Right ventricle myocardium inferior (tissue), 1 donor: Measurements from ENCODE around the gene DIAPH1. TPM values are rescaled to one million over a fixed set of nuclear protein-coding genes. Genes with fewer than 3 reads are reported as not detected.

Experiments used
- ATAC-seq: fragments of 200-7000 bp; cut with Tn5 transposase; one replicate; pipeline ENCODE4 v1.9.1; 2020; ENCODE audit warnings: mild to moderate bottlenecking, moderate library complexity
- DNase-seq: peaks from one replicate; pipeline ENCODE4 v3.0.0; 2021; ENCODE audit errors: missing footprints
- intact Hi-C: fragments of 100-400 bp; cut with DNase I; formaldehyde crosslinking; loops from one replicate; pipeline ENCODE4 v1.11.0; 2022
- total RNA-seq: library from RNA; stranded (reverse); fragmentation: NEBNext Ultra II Directional; extraction: Animal tissue kit (Norgen Biotek cat#: 25700); gene quantifications from one replicate; pipeline ENCODE4 v1.2.1, GENCODE V29; 2021
- donor health status: DM: no; HTN: yes; CAD: no; lungs with severe emphysema.

The DIAPH1 gene
- total RNA-seq, 1 donor from 2014 or later: 36.1 TPM

- no peak for DNase-seq
- intact Hi-C loops: no loop called here
Observed at GRCh38 chr5:141514330-141515133, 104.3 kb downstream of the DIAPH1 start.

GRCh38 chr5:141513627-141514329 lies 105.0 kb downstream of the DIAPH1 start:
- intact Hi-C loops: no loop called here
- DNase-seq (peak; percentile 88), ATAC-seq (peak; percentile 65)

More at GRCh38 chr5:141514330-141515133, 104.3 kb downstream of the DIAPH1 start:
- peak; percentile 15 for ATAC-seq

DNA sequence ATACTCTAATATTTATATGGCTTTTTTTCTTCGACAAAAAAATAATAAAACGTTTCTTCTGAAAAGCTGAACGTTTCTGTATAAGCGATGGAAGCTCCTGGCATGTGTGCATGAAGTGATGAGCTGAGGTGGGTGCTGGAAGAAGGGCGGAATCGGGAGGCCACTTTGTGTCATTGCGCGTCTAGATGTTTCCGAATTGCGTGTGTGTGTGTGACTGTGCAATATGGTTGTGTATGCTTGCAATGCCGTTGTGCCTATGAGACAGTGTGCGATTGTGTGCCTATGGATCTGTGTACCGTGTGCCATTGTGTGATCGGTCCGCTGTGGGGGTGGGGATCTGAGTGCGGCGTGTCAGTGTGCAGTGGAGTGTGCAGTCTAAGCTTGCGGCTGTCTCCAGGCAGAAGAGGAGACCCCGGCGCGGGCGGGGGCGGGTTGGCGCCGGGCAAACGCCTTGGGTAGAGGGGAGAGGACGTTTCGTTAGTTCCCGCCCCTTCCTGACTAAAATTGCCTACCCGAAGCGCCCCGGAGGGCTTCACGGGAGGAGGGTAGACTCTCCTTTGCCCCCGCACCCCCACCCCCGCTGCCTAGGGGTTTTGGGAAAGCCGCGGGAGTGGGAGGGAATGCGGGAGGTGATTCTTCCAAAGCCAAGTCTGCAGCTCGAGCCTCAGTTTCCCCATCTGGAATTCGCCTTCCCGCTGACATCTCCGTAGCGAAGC lies 105.7 kb downstream of the DIAPH1 start:
- intact Hi-C loops: no loop called here
- ATAC-seq (peak; percentile 24), DNase-seq (peak; percentile 79)

DNA sequence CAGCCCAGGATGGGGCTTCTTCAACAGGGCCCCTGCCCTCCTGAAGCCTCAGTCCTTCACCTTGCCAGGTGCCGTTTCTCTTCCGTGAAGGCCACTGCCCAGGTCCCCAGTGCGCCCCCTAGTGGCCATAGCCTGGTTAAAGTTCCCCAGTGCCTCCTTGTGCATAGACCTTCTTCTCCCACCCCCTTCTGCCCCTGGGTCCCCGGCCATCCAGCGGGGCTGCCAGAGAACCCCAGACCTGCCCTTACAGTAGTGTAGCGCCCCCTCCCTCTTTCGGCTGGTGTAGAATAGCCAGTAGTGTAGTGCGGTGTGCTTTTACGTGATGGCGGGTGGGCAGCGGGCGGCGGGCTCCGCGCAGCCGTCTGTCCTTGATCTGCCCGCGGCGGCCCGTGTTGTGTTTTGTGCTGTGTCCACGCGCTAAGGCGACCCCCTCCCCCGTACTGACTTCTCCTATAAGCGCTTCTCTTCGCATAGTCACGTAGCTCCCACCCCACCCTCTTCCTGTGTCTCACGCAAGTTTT lies 106.3 kb downstream of the DIAPH1 start:
- ATAC-seq (no peak), DNase-seq (peak; percentile 91)
- intact Hi-C loops: no loop called here

DNA sequence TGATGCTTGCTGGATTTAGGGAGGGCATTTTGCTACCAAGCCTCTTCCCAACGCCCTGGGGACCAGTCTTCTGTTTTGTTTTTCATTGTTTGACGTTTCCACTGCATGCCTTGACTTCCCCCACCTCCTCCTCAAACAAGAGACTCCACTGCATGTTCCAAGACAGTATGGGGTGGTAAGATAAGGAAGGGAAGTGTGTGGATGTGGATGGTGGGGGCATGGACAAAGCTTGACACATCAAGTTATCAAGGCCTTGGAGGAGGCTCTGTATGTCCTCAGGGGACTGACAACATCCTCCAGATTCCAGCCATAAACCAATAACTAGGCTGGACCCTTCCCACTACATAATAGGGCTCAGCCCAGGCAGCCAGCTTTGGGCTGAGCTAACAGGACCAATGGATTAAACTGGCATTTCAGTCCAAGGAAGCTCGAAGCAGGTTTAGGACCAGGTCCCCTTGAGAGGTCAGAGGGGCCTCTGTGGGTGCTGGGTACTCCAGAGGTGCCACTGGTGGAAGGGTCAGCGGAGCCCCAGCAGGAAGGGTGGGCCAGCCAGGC lies 107.0 kb downstream of the DIAPH1 start:
- ATAC-seq (no peak), DNase-seq (no peak)
- intact Hi-C loops: no loop called here

GRCh38 chr5:141510850-141511601 lies 107.8 kb downstream of the DIAPH1 start:
- DNase-seq: no peak
- intact Hi-C loops: no loop called here

DNA sequence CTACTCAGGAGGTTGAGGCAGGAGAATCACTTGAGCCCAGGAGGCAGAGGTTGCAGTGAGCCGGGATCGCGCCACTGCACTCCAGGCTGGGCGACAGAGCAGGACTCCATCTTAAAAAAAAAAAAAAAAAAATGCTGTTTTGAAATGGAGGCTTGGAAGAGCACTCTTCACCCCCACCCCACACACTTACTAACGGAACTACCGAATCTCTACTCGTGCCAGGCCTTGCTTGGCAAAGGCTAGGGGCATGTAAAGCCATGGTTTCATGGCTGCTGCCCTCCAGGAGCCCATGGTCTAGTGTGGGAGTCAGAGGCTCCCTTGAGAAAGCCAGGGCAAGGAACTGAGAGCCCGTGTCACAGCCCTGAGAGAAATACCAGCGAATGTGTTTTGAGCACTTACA lies 108.6 kb downstream of the DIAPH1 start:
- ATAC-seq (no peak), DNase-seq (no peak)
- intact Hi-C loops: no loop called here

More at GRCh38 chr5:141510850-141511601, 107.8 kb downstream of the DIAPH1 start:
- no peak for ATAC-seq

DNA sequence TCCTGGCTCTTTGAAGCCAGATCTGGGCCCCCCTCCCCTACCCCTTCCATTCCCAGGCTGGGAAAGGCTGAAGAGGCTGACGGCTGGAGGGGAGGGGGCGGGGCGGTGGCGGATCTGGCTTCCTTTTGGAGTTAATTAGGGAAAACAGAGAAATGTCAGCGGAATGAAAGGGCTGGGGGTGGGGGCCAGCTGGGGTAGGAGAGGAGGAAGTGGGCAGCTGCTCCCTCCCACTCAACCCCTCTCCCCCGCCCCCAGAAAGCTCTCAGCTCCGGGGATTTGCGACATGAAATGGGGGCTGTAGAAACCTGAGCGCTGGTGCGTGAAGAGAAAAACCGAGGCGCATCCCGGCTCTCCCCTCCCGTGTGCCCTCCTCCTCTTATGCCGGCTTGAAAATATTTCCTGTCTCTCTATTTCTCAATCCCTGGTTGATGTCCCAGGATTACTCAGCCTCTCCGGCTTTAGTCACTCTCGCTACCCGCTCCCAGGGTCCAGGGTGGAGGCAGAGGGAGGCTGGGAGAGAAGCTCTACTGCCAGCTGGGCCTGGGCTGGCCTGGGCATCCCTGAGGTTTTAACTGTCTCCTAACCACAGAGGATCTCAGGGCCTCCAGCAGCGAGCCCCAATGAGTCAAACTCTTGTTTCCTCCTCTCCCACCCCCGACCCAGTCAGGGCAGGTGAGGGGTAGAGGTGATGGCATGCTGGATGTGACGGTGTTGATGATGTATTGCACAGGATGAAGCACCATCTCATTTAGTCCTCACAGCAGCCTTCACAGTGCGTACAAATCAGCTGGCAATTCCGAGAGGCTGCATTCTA lies 109.8 kb downstream of the DIAPH1 start:
- DNase-seq (peak; percentile 82), ATAC-seq (peak; percentile 74)
- intact Hi-C loops: no loop called here

GRCh38 chr5:141508440-141508797 lies 110.4 kb downstream of the DIAPH1 start:
- DNase-seq: no peak
- intact Hi-C loops: no loop called here
- no peak for ATAC-seq

- DNase-seq (peak; percentile 84), ATAC-seq (peak; percentile 64)
Observed at GRCh38 chr5:141507387-141508091, 111.3 kb downstream of the DIAPH1 start.

GRCh38 chr5:141506381-141507155 lies 112.2 kb downstream of the DIAPH1 start:
- no peak for ATAC-seq
- DNase-seq: no peak
- intact Hi-C loops: no loop called here

More at GRCh38 chr5:141507387-141508091, 111.3 kb downstream of the DIAPH1 start:
- intact Hi-C loops: no loop called here

- ATAC-seq (no peak), DNase-seq (no peak)
- intact Hi-C loops: no loop called here
Observed at GRCh38 chr5:141504216-141504615, 114.6 kb downstream of the DIAPH1 start.

DNA sequence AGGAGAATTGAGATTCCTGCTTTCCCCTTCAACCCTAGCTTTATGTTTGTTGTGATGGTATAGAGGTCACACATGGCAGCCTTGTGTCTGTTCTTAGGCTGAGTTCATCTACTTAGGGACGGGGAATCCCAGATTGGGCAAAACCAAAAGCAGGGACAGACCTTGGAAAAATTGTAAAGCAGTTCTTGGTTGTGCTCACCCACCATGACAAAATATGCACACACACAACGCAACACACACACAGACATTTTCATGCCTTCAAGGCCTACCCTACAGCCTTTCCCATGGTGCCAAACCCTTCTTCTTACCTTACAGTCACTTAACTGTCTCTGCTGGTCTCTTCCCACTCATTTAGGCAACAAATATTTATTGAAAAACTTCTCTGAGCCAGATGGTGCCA lies 115.1 kb downstream of the DIAPH1 start:
- intact Hi-C loops: no loop called here
- no peak for DNase-seq
- no peak for ATAC-seq

DNA sequence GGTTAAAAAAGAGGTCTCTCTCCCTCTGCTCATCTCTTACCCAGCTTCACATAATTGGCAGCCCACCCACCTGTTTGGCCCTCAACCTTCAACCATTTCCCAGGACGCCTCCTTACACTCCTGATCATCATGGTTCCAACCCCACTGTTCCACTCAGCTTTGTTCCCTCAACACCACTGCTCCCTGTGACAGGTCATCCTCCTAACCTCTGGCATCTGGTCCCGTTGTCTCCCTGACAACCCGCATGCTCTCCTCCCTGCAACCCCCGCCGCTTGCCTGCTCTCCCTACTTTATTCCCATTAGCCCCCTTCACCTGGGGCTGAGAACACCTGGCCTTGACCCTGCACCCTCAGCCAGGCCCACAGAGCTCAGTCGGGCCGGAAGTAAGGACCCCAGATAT lies 117.0 kb downstream of the DIAPH1 start:
- intact Hi-C loops: no loop called here
- DNase-seq (no peak), ATAC-seq (no peak)

DNA sequence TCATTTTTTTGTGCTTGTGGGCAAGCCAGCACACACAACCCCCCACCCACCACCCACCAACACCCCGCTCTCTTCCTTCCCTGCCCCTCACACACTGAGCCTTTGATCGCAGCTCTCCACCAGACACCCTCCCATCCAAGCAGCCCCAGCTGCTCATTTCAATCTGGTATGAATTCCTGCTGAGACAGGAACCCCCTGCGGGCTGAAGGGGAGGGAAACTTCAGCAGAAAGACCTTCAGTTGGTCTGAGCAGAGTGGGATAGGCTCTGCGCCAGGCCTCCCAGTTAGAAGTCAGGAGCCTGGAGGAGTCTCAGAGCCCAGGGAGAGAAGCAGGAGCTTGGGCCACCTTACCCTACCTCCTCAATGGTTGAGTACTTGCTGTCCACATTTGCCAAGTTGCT lies 122.8 kb downstream of the DIAPH1 start:
- intact Hi-C loops: no loop called here
- ATAC-seq: no peak
- no peak for DNase-seq

DNA sequence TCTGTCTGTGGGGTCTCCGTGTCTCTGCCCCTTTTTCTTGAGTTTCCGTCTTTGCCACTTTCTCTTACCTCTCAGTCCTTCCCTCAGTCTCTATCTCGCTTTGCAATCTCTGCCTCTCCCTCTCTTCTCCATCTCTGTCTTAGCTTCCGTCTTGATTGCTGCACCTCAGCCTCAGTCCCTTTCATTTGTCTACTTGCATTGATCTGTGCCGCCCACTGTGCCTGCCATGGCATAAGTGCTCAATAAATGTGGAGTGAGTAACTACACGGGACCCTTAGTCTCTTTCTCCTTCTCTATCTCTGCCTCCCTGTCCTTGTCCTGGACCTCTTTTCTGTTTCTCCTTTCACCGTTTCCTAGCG lies 123.4 kb downstream of the DIAPH1 start:
- ATAC-seq (no peak), DNase-seq (no peak)
- intact Hi-C loops: no loop called here
